Fibroblast of mammary gland (primary cell): Measurements from ENCODE around the gene ERCC1.

Experiments
- DNase-seq: peaks from one replicate; pipeline ENCODE4 v3.0.0-alpha.2; 2010; ENCODE audit warnings: low read depth
- H3K4me3 ChIP-seq: 2 replicates; pipeline ENCODE4 v1.5.1; 2011; ENCODE audit warnings: low read depth, mild to moderate bottlenecking, low read length, moderate library complexity; ENCODE audit not compliant: control insufficient read depth
- CTCF ChIP-seq: conservative IDR thresholded peaks from 2 replicates; pipeline ENCODE4 v1.5.1; 2011; ENCODE audit warnings: low read depth, low read length, inconsistent platforms; ENCODE audit not compliant: control insufficient read depth, insufficient read depth

Gene ERCC1

GRCh38 chr19:45404557-45405434 is 18.9 kb downstream of the ERCC1 start, which contains the start of gene PPP1R13L:
PPP1R13L (minus strand) TSS chr19:45405069; CDS start chr19:45398318, 6,751 bp downstream.
- H3K4me3 ChIP-seq: peak within 1 kb of the TSS; percentile 94
- DNase-seq: peak; percentile 66
- TF ChIP-seq CTCF: no peak

- DNase-seq: no peak
- peak overlapping the region; percentile 94 for H3K4me3 ChIP-seq
- peak; percentile 48 for TF ChIP-seq CTCF
These were observed 19.7 kb downstream of the ERCC1 start for GRCh38 chr19:45403781-45404556.

- no peak for DNase-seq
- no peak for TF ChIP-seq CTCF
- no peak overlapping the region for H3K4me3 ChIP-seq
These were observed 20.4 kb downstream of the ERCC1 start for GRCh38 chr19:45403272-45403671.

GRCh38 chr19:45402298-45403061 is 21.2 kb downstream of the ERCC1 start:
- peak; percentile 10 for TF ChIP-seq CTCF
- H3K4me3 ChIP-seq: no peak overlapping the region
- no peak for DNase-seq

- no peak for TF ChIP-seq CTCF
- no peak for DNase-seq
- no peak overlapping the region for H3K4me3 ChIP-seq
These were observed 21.9 kb downstream of the ERCC1 start for GRCh38 chr19:45401815-45402214.

- H3K4me3 ChIP-seq: no peak overlapping the region
- no peak for DNase-seq
These were observed 23.5 kb downstream of the ERCC1 start for GRCh38 chr19:45400192-45400591.

More at GRCh38 chr19:45400192-45400591, 23.5 kb downstream of the ERCC1 start:
- TF ChIP-seq CTCF: no peak
